ENCODE data around the gene VPS8. TPM values are rescaled to one million over a fixed set of nuclear protein-coding genes. Genes with fewer than 3 reads are reported as not detected.

The VPS8 gene
- total and polyA plus RNA-seq, 2 of the 13 experiments (the other 11 are each of a cell fraction or from before 2014, with no cell fraction given): 14.2 to 35.1 TPM

DNA sequence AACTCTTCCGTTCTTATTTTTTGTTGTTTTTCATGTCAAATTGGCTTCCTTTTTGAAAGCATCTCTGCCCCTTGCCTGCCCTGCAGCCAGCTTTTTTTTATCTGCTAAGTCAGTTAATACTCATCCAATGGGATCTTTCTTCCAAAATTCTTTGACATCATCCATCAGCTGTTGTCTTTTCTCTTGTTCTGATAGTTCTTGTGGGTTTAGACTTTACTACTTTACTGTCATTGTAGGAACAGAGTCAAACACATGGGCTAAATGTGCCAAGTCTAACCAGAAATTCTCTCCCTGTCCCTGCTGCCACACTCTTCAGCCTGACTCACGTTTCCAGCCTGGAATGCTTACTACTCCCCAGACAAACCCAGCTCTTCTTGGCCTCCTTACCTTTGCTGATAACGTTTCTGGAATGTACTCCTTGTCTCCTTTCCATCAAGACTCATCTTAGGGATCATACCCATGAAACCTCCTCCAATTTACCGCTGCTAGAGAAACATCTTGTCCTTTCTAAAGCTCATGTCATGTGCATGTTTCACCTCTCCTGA, 10.7 kb upstream of the VPS8 start (continued):
- TF ChIP-seq KIAA2018 (CRISPR knock-in tag; IDR thresholded peaks at IDR 0.05; ENCODE audit: borderline replicate concordance): no peak
- TF ChIP-seq CHCHD3 (CRISPR knock-in tag; IDR thresholded peaks at IDR 0.05): no peak
- TF ChIP-seq SMARCE1 (IDR thresholded peaks at IDR 0.05; ENCODE audit: borderline replicate concordance): no peak

DNA sequence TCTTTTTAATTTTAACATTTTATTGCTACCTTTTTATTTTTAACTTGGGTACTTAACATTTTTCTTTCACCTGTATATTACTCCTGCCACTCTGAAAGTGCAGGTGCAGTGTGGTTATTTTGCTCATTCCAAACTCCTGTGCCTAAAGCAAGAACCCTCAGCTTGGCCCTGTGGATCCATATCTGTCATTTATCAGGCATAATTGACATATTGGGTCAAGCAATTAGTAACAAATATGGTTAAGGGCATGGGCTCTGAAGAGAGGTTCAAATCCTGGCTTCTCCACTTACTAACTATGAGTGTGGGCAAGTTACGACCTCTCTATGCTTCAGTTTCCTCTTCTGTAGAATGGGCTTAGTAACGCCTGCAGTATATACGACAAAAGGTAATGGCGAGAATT, 9.8 kb upstream of the VPS8 start:
- Histone ChIP-seq H3K79me2 (ENCODE audit: insufficient read depth, low read length) (no peaks in the 10 kb centered on the region), H3K4me1 (ENCODE audit: insufficient read depth, low read length) (peaks cover 16% of the 10 kb centered on the region), H3K9ac (ENCODE audit: insufficient read depth, low read depth, low read length) (no peak overlapping the region), H3K36me3 (replicated peaks in 1 of 2; ENCODE audit: control insufficient read depth in 1 of 2, insufficient read depth in 2 of 2, low read length in 2 of 2) (no peaks in the 10 kb centered on the region), H2AFZ (ENCODE audit: low read length) (no peak overlapping the region), H3K4me3 (replicated peaks in 1 of 3; ENCODE audit: insufficient read depth in 1 of 3, low read depth in 2 of 3, low read length in 3 of 3) (no peak overlapping the region), H3K27ac (ENCODE audit: extremely low read length, insufficient read depth, low read length) (no peak overlapping the region), H3K4me2 (ENCODE audit: low read depth, low read length) (no peak overlapping the region), H3K9me3 (ENCODE audit: low read length) (no peaks in the 10 kb centered on the region), H4K20me1 (ENCODE audit: insufficient read depth, low read length) (no peaks in the 10 kb centered on the region), H3K27me3 (ENCODE audit: control insufficient read depth in 1 of 2, insufficient read depth in 2 of 2, low read length in 2 of 2) (0 out of 5 replicates have a peak, but pooled peaks cover 0 to 4% of the 10 kb centered on the region in 2 experiments)
- TF ChIP-seq ZNF205 (CRISPR knock-in tag; IDR thresholded peaks at IDR 0.05) (no peak), TRAFD1 (CRISPR knock-in tag; IDR thresholded peaks at IDR 0.05; ENCODE audit: borderline replicate concordance) (no peak), ZNF670 (CRISPR knock-in tag; IDR thresholded peaks at IDR 0.05; ENCODE audit: borderline replicate concordance) (no peak)
- TF ChIP-seq, protein P1, sequence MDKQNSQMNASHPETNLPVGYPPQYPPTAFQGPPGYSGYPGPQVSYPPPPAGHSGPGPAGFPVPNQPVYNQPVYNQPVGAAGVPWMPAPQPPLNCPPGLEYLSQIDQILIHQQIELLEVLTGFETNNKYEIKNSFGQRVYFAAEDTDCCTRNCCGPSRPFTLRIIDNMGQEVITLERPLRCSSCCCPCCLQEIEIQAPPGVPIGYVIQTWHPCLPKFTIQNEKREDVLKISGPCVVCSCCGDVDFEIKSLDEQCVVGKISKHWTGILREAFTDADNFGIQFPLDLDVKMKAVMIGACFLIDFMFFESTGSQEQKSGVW (CRISPR knock-in tag; IDR thresholded peaks at IDR 0.05; ENCODE audit: borderline replicate concordance): no peak
- TF ChIP-seq, protein P2, sequence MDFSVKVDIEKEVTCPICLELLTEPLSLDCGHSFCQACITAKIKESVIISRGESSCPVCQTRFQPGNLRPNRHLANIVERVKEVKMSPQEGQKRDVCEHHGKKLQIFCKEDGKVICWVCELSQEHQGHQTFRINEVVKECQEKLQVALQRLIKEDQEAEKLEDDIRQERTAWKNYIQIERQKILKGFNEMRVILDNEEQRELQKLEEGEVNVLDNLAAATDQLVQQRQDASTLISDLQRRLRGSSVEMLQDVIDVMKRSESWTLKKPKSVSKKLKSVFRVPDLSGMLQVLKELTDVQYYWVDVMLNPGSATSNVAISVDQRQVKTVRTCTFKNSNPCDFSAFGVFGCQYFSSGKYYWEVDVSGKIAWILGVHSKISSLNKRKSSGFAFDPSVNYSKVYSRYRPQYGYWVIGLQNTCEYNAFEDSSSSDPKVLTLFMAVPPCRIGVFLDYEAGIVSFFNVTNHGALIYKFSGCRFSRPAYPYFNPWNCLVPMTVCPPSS (IDR thresholded peaks at IDR 0.05): no peak
- DNase-seq (ENCODE audit: low spot score) (no peak), FAIRE-seq (no peak), ATAC-seq (no peak)
- ChIA-PET CTCF (ENCODE audit: low intra/inter-chr PET ratio, low total read pairs) (no interaction called here), POLR2A (no interaction called here)
- BruUV-seq (replicated peaks): no TSS peak
- WGBS (ENCODE audit: low lambda C conversion rate): 65% methylated on average over 4 of the region's 4 CpGs
- intact Hi-C loops (cut with micrococcal nuclease; ENCODE audit: unreplicated experiment) (no loop called here), in situ Hi-C loops (cut with HindIII; ENCODE audit: extremely low pct_ligation_motif_present, low pct_unique_long_range_greater_than_20kb) (no loop called here)

All from HepG2 (cell line).